Measurements from ENCODE around the gene GAB1.
"Not testable (repeated sequence)": the region's sequence is repeated elsewhere in the genome, so short reads cannot be mapped to it uniquely, and the experiment has no call there.

Gene GAB1

GRCh38 chr4:143338313-143338712 lies 1.6 kb downstream of the GAB1 start:
- no peak for DNase-seq (ENCODE audit: low read depth)

DNA sequence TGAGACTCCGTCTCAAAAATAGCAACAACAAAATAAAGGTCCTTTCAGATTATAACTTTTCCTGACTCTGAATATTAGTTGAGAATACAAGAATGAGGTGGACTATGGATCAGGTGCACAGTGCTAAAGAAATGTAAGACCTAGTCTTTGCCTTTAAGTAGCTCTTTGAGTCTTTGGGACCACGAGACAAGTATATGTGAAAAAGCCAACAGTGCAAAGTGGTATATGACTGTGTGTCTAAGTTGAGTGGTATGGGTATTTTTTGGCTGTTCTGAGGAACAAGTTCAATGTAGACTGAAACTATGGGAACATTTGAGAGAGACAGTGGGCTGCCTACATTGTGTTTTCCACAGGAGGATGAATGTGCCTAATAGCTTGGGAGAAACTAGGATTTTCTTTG lies 2.8 kb downstream of the GAB1 start:
- DNase-seq (ENCODE audit: low read depth): no peak

DNA sequence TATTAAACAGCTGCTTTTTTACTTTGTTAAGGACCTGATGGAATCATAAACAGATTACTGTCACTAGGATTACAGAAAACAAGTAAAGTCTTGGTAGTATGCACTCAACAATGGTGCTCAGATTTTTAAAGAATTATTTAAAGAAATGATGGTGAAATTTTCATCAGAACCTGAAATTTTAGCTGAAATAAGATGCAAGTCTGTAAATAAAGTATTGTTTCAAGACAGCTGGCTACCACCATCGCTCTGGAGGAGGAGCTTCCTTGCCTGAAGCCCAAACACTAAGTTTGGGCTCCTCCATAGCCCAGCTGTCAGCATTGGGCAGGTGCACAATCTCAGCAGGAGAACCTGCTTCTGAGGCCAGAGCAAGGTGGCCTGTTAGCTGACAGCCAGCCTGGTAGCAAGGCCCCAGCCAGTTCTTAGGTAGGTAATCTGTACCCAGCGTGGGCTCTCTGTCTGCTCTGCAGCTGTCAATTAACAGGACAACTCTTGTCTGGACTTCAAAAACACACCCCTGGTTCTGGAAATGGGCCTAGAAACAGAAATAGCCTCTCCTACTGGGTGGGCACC lies 4.6 kb downstream of the GAB1 start:
- DNase-seq (ENCODE audit: low read depth): no peak

DNA sequence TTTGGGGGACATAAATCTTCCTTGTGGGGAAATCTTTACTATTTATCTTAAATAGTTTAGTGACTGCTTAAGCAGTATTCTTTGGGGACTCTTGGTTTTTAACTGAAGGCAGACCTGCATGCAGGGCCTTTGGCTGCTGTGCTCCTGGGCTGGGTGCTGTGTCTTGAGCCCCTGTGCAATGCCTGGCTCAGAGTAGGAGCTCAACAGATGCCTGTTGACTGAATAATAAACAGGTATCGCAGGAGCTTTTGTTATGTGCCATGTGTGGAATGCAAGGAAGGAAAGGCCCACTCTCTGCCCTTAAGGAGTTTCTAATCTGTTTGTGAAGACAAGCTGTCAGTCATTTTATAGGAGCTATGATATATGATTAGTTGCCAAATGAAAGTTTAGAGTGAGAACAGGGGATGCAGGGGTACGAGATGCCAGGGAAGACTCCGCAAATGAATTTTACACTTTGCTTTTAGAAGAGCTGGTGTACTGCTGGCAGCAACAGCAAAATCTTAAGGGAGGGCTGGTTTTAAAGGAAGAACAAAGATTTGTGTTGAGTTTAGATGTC lies 6.7 kb downstream of the GAB1 start:
- DNase-seq (ENCODE audit: low read depth): no peak

DNA sequence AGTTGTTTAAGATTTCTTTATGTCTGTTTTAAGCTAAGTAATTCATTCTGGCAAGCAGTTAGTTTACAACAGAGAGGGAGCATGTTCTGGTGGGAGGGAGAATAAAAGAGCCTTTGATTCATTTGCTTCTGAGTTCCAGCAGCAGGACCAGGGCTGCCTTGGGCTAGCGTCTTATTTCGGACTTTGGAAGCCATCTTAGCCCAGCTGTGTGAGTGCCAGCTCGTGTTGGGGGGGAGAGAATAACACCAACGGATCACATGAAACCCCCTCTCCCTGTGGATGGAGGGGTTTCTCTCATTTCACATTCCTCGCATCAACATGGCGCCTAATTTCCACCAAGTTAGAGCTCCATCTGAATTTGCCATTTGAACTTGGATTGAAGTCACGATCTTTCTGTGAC lies 7.4 kb downstream of the GAB1 start:
- no peak for DNase-seq (ENCODE audit: low read depth)

DNA sequence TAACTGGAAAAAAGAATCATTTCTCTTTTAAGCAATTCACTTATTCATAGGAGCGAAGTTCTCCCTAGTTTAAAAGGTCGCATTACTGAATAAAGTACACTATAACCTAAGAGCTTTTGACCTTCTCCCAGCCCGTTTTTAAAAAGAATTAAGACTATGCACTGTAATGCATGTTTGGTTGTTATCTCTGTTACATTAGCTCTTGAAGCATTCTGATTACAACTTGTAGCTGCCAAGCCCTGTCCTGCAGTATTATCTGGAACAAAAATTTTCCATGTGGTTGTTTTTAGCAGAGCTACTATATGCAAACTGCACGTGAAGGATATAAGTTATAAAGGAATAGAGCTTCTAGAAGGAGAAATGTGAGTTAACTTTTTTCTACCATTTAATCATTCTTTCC lies 8.1 kb downstream of the GAB1 start:
- DNase-seq (ENCODE audit: low read depth): no peak

DNA sequence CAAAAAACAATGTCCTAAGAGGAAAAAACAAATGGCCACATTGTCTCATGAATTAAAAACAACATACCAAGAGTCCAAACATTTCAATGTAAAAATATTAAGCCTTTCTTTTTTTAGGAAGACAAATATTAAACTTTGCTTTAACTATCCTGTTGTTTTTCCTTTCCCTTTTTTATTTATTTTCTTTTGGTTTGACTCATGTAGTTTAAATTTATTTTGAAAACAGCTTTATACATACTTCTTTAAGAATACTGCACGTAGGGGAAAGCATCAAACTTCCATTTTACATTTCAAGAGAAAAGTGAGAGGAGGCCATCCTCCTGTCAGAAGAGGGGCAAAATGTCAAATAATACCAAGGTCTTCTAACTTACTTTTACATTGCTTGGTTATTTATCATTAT lies 8.7 kb downstream of the GAB1 start:
- DNase-seq (ENCODE audit: low read depth): no peak

DNA sequence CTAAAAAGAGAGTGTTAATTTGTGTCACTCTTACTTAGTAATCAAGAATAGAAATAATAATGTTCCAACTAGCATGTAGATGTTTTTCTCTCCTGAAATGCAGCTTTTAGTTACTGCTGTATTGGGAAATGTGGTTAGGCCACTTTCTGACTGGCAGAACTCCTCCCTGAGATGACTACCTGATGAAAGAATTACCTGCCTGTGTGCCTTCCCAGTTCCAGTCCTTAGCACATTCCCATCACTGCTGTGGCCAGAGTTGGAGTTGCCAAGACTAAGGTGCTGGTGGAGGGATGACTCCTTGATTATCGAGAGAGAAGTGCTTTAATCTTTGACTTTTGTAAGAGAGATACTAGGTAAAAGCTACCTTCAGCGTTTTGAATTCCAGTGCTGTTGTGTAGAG lies 9.5 kb downstream of the GAB1 start:
- DNase-seq (ENCODE audit: low read depth): no peak

GRCh38 chr4:143347484-143348111 lies 10.9 kb downstream of the GAB1 start:
- no peak for DNase-seq (ENCODE audit: low read depth)

- no peak for DNase-seq (ENCODE audit: low read depth)
Measured at GRCh38 chr4:143348233-143349077, 11.8 kb downstream of the GAB1 start.

DNA sequence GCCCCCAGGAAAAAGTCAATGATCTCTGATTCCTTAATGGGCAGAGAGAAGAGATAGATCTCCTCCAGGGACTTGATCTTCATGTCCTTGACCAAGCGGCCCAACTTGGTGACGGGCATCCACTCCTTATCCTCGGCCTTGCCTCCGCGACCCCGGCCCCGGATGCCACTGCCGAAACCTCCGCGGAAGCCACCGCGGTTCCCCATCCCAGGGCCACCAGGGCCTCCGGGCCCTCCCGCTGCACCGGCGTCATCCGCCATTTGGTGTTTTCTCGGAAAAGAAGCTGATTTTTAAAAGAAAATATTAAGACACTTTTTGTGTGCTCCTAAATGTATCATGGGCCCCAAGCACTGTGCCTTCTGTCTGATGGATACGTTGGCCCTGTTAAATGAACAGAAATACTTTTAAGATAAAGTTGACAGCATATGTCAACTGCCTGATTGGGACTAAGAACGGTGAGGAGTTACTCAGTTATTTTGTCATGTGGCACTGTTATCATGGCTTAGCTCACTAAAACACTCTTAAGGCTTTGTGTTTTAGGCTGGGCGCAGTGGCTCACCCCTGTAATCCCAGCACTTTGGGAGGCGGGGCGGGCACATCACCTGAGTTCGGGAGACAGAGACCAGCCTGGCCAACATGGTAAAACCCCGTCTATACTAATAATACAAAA lies 13.3 kb downstream of the GAB1 start:
- not testable (repeated sequence) for DNase-seq (ENCODE audit: low read depth)

DNA sequence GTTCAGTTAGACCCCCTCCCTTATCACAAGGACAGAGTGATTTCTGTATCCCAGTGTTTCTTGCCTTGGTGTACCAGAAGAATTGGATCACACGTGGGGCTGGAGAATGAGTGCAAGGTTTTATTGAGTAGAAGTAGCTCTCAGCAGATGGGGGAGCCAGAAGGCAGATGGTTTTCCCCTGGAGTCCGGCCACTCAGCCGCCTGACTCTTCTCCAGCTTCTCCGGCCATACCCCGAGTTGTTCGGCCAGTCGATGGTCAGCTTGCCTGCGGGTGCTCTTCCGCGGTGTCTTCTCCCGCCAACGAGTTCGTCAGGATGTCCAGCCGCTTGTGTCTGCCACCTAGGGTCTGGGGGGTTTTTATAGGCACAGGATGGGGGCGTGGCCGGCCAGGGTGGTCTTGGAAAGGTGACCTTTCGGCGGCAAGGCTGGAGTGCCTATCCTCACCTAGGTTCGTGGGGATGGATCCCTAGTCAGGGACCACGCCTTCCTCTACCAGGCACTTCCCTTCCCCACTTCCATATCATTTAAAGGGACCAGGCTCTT lies 14.5 kb downstream of the GAB1 start:
- DNase-seq (ENCODE audit: low read depth): no peak

- no peak for DNase-seq (ENCODE audit: low read depth)
Measured at GRCh38 chr4:143351774-143352451, 15.2 kb downstream of the GAB1 start.

- no peak for DNase-seq (ENCODE audit: low read depth)
Measured at GRCh38 chr4:143352720-143353119, 16.0 kb downstream of the GAB1 start.

GRCh38 chr4:143353797-143354196 lies 17.1 kb downstream of the GAB1 start:
- DNase-seq (ENCODE audit: low read depth): no peak

DNA sequence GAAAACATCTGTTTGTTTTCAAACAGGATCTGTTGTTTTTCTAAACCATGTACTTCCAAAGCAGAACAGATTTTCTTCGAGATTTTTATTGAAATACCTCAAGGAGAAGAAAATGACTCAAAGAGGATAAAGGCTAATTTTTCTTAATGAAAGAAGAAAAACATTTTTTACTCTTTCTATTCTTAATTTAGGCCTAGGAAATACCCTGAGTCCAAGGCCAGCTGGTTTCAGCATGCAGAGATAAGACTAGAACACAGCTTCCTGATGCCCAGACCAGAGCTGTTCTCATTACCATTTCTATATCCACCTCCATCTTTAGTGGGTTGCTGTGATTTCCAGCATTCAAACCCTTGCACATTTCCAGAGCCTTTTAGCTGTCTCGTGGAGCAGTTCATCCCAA lies 18.3 kb downstream of the GAB1 start:
- DNase-seq (ENCODE audit: low read depth): no peak

DNA sequence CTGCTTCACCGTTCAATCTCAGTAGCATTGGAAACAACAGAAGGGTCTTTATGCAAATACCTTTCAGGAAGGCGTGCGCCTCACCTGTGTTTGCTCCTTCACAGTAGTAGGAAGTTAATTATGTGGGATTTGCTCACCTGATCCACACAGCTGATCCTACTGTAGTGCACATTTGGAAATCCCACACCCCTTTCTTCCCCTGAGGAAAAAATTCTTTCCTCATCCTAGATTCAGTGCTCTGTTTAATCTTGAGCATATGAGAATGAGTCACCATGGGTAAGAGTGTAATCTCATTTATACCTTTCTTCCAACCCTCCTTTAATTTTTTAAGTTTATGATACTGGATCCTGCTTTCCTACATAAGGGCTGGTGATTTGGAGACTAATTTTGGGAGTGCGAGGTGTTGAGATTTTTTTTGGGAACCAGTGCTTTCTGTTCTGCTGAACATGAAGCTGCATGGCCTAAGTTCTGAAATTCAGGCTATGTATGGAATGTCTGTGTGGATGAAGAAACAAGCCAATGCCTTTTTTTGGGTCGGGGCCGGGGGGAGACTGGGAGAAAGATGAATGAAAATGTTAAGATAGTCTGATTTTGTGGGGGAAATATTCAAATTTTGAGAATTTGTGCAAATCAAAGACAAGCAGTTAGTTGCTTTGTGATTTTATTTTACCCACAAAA lies 19.0 kb downstream of the GAB1 start:
- DNase-seq (ENCODE audit: low read depth): no peak

GRCh38 chr4:143356493-143356892 lies 19.8 kb downstream of the GAB1 start:
- DNase-seq (ENCODE audit: low read depth): no peak

GRCh38 chr4:143357161-143357845 lies 20.6 kb downstream of the GAB1 start:
- no peak for DNase-seq (ENCODE audit: low read depth)

DNA sequence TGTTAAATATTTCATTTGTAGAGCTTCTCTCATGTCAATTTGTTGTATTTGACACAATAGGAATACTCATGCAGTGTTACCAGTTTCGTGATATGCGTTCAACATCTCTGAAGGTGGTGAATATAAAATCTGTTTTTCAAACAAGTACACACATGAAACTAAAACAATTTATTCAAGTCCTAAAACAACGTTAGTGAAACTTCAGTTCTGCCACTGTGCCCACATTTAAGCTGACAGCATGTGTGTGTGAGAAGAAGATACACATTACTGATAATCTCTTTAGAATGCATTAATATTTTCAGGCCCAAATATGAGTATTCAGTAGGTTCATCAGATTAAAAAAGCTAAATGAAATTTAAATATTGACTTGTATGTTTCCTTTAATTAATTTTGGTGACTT lies 21.7 kb downstream of the GAB1 start:
- DNase-seq (ENCODE audit: low read depth): no peak
